ENCODE measurements around the gene SCN1B. TPM values are rescaled to one million over a fixed set of nuclear protein-coding genes. Genes with fewer than 3 reads are reported as not detected.

Gene SCN1B
- total and polyA plus RNA-seq, 9 donors: 0.83 to 13.9 (median 5.7) TPM

- no peak for TF ChIP-seq CTCF (IDR thresholded peaks at IDR 0.05)
- TF ChIP-seq POLR2A (IDR thresholded peaks at IDR 0.05): no peak
- no peak for TF ChIP-seq EP300 (IDR thresholded peaks at IDR 0.05)
- no peak for DNase-seq
- WGBS, 3 donors: 22 to 27% (median 23%) methylated on average over 7 of the region's 7 CpGs
- H3K36me3 ChIP-seq: no peaks in the 10 kb centered on the region
- no peak overlapping the region for H3K27ac ChIP-seq
- H3K9me3 ChIP-seq: no peaks in the 10 kb centered on the region
- no peaks in the 10 kb centered on the region for H3K27me3 ChIP-seq
- intact Hi-C loops (cut with DNase I): no loop called here
- H3K4me1 ChIP-seq (ENCODE audit: insufficient read depth): peaks cover 4% of the 10 kb centered on the region
- no peak overlapping the region for H3K4me3 ChIP-seq
Measured at GRCh38 chr19:34985249-34986022, 44.8 kb upstream of the SCN1B start.

- TF ChIP-seq CTCF (IDR thresholded peaks at IDR 0.05) (no peak), EP300 (IDR thresholded peaks at IDR 0.05) (no peak), POLR2A (IDR thresholded peaks at IDR 0.05) (no peak)
- 97 to 100% (median 100%) methylated on average over 1 of the region's 1 CpG for WGBS, 3 donors
- no peaks in the 10 kb centered on the region for H3K27me3 ChIP-seq
- intact Hi-C loops (cut with DNase I): no loop called here
- H3K36me3 ChIP-seq: no peaks in the 10 kb centered on the region
- H3K4me3 ChIP-seq: no peak overlapping the region
- no peak overlapping the region for H3K27ac ChIP-seq
- peaks cover 4% of the 10 kb centered on the region for H3K4me1 ChIP-seq (ENCODE audit: insufficient read depth)
- no peak for DNase-seq
- no peaks in the 10 kb centered on the region for H3K9me3 ChIP-seq
Measured at GRCh38 chr19:34988119-34988518, 42.2 kb upstream of the SCN1B start.

- Histone ChIP-seq H3K36me3 (no peaks in the 10 kb centered on the region), H3K4me3 (no peak overlapping the region), H3K4me1 (ENCODE audit: insufficient read depth) (peaks cover 6% of the 10 kb centered on the region), H3K27ac (no peak overlapping the region), H3K9me3 (no peaks in the 10 kb centered on the region), H3K27me3 (no peaks in the 10 kb centered on the region)
- no peak for TF ChIP-seq POLR2A (IDR thresholded peaks at IDR 0.05)
- TF ChIP-seq EP300 (IDR thresholded peaks at IDR 0.05): no peak
- no peak for TF ChIP-seq CTCF (IDR thresholded peaks at IDR 0.05)
- no peak for DNase-seq
- intact Hi-C loops (cut with DNase I): no loop called here
- 74 to 89% (median 82%) methylated on average over 6 of the region's 6 CpGs for WGBS, 3 donors
Measured at GRCh38 chr19:34989298-34989697, 41.0 kb upstream of the SCN1B start.

- Histone ChIP-seq H3K27ac (no peak overlapping the region), H3K4me1 (ENCODE audit: insufficient read depth) (peaks cover 11% of the 10 kb centered on the region), H3K36me3 (no peaks in the 10 kb centered on the region), H3K4me3 (no peak overlapping the region), H3K9me3 (no peaks in the 10 kb centered on the region), H3K27me3 (no peaks in the 10 kb centered on the region)
- 75 to 78% (median 77%) methylated on average over 13 of the region's 13 CpGs for WGBS, 3 donors
- DNase-seq: no peak
- TF ChIP-seq CTCF (IDR thresholded peaks at IDR 0.05) (no peak), POLR2A (IDR thresholded peaks at IDR 0.05) (no peak), EP300 (IDR thresholded peaks at IDR 0.05) (no peak)
- intact Hi-C loops (cut with DNase I): no loop called here
Measured at GRCh38 chr19:34990578-34991192, 39.6 kb upstream of the SCN1B start.
